ENCODE data around the gene RRBP1.

The RRBP1 gene

GRCh38 chr20:17622851-17623508 is 59.1 kb downstream of the RRBP1 start:
- H3K18ac ChIP-seq (ENCODE audit: low read length) = no peak overlapping the region
- no peak overlapping the region for H3K23ac ChIP-seq (ENCODE audit: low read length)
- no peak overlapping the region for H3K9ac ChIP-seq (ENCODE audit: low read length)
- peaks cover 2% of the 10 kb centered on the region for H3K79me1 ChIP-seq (ENCODE audit: low read length)
- WGBS (ENCODE audit: extremely low coverage, insufficient coverage, low lambda C conversion rate) = no CpG with 5 or more reads among the region's 9 CpGs
- H3K27ac ChIP-seq (ENCODE audit: low read depth, low read length) = no peak overlapping the region
- H4K5ac ChIP-seq (ENCODE audit: low read length) = no peak overlapping the region
- peaks cover 40% of the 10 kb centered on the region for H3K36me3 ChIP-seq (ENCODE audit: control insufficient read depth, insufficient read depth, low read length)
- no peaks in the 10 kb centered on the region for H3K79me2 ChIP-seq (ENCODE audit: control insufficient read depth, insufficient read depth, low read length)
- no peak overlapping the region for H2BK15ac ChIP-seq (replicated peaks; ENCODE audit: low read depth)
- H3K56ac ChIP-seq (ENCODE audit: low read length) = no peak overlapping the region
- H2BK120ac ChIP-seq (ENCODE audit: low read depth, low read length) = no peak overlapping the region
- no peaks in the 10 kb centered on the region for H3K27me3 ChIP-seq (ENCODE audit: insufficient read depth, low read length, poor library complexity)
- DNase-seq = no peak
- H4K8ac ChIP-seq (ENCODE audit: low read depth, low read length) = no peak overlapping the region
- H2BK5ac ChIP-seq (ENCODE audit: low read length) = no peak overlapping the region
- no peak overlapping the region for H2AK5ac ChIP-seq (ENCODE audit: low read length)
- no peaks in the 10 kb centered on the region for H3K4me1 ChIP-seq (ENCODE audit: control insufficient read depth, low read depth, low read length)
- no peak overlapping the region for H3K4me2 ChIP-seq (ENCODE audit: low read length)
- no peak overlapping the region for H3K4ac ChIP-seq (ENCODE audit: low read depth, low read length)
- H3K4me3 ChIP-seq (ENCODE audit: low read length) = no peak overlapping the region

GRCh38 chr20:17622086-17622850 is 59.8 kb downstream of the RRBP1 start:
- WGBS (ENCODE audit: extremely low coverage, insufficient coverage, low lambda C conversion rate) = no CpG with 5 or more reads among the region's 11 CpGs
- H2BK120ac ChIP-seq (ENCODE audit: low read depth, low read length) = no peak overlapping the region
- DNase-seq = no peak

GRCh38 chr20:17621229-17621968 is 60.6 kb downstream of the RRBP1 start:
- Histone ChIP-seq H3K27me3 (ENCODE audit: insufficient read depth, low read length, poor library complexity) (no peaks in the 10 kb centered on the region), H3K36me3 (ENCODE audit: control insufficient read depth, insufficient read depth, low read length) (peaks cover 34% of the 10 kb centered on the region), H3K4me3 (ENCODE audit: low read length) (no peak overlapping the region), H3K79me1 (ENCODE audit: low read length) (peaks cover 1% of the 10 kb centered on the region), H4K8ac (ENCODE audit: low read depth, low read length) (no peak overlapping the region), H3K23ac (ENCODE audit: low read length) (no peak overlapping the region), H3K4me1 (ENCODE audit: control insufficient read depth, low read depth, low read length) (no peaks in the 10 kb centered on the region), H3K9ac (ENCODE audit: low read length) (no peak overlapping the region), H2BK120ac (ENCODE audit: low read depth, low read length) (no peak overlapping the region), H3K27ac (ENCODE audit: low read depth, low read length) (no peak overlapping the region), H3K79me2 (ENCODE audit: control insufficient read depth, insufficient read depth, low read length) (no peaks in the 10 kb centered on the region), H2BK5ac (ENCODE audit: low read length) (no peak overlapping the region), H3K4ac (ENCODE audit: low read depth, low read length) (no peak overlapping the region), H2BK15ac (replicated peaks; ENCODE audit: low read depth) (no peak overlapping the region), H3K4me2 (ENCODE audit: low read length) (no peak overlapping the region), H4K5ac (ENCODE audit: low read length) (no peak overlapping the region), H3K56ac (ENCODE audit: low read length) (no peak overlapping the region), H3K18ac (ENCODE audit: low read length) (no peak overlapping the region), H2AK5ac (ENCODE audit: low read length) (no peak overlapping the region)
- WGBS (ENCODE audit: extremely low coverage, insufficient coverage, low lambda C conversion rate) = no CpG with 5 or more reads among the region's 24 CpGs
- DNase-seq = no peak

More at GRCh38 chr20:17622086-17622850, 59.8 kb downstream of the RRBP1 start:
- H3K36me3 ChIP-seq (ENCODE audit: control insufficient read depth, insufficient read depth, low read length) = peaks cover 39% of the 10 kb centered on the region
- no peak overlapping the region for H3K4ac ChIP-seq (ENCODE audit: low read depth, low read length)
- no peak overlapping the region for H3K18ac ChIP-seq (ENCODE audit: low read length)
- no peak overlapping the region for H2AK5ac ChIP-seq (ENCODE audit: low read length)
- H3K56ac ChIP-seq (ENCODE audit: low read length) = no peak overlapping the region
- no peak overlapping the region for H2BK5ac ChIP-seq (ENCODE audit: low read length)
- no peak overlapping the region for H3K4me3 ChIP-seq (ENCODE audit: low read length)
- no peaks in the 10 kb centered on the region for H3K27me3 ChIP-seq (ENCODE audit: insufficient read depth, low read length, poor library complexity)
- no peak overlapping the region for H4K8ac ChIP-seq (ENCODE audit: low read depth, low read length)
- no peak overlapping the region for H4K5ac ChIP-seq (ENCODE audit: low read length)
- no peaks in the 10 kb centered on the region for H3K79me2 ChIP-seq (ENCODE audit: control insufficient read depth, insufficient read depth, low read length)
- H3K4me2 ChIP-seq (ENCODE audit: low read length) = no peak overlapping the region
- no peaks in the 10 kb centered on the region for H3K4me1 ChIP-seq (ENCODE audit: control insufficient read depth, low read depth, low read length)
- no peak overlapping the region for H3K9ac ChIP-seq (ENCODE audit: low read length)
- no peak overlapping the region for H3K27ac ChIP-seq (ENCODE audit: low read depth, low read length)
- no peak overlapping the region for H2BK15ac ChIP-seq (replicated peaks; ENCODE audit: low read depth)
- peaks cover 2% of the 10 kb centered on the region for H3K79me1 ChIP-seq (ENCODE audit: low read length)
- no peak overlapping the region for H3K23ac ChIP-seq (ENCODE audit: low read length)

- Histone ChIP-seq H3K4me2 (ENCODE audit: low read length) (no peak overlapping the region), H3K79me2 (ENCODE audit: control insufficient read depth, insufficient read depth, low read length) (no peaks in the 10 kb centered on the region), H3K36me3 (ENCODE audit: control insufficient read depth, insufficient read depth, low read length) (peaks cover 36% of the 10 kb centered on the region), H3K9ac (ENCODE audit: low read length) (no peak overlapping the region), H3K23ac (ENCODE audit: low read length) (no peak overlapping the region), H2BK120ac (ENCODE audit: low read depth, low read length) (no peak overlapping the region), H3K4me1 (ENCODE audit: control insufficient read depth, low read depth, low read length) (no peaks in the 10 kb centered on the region), H2AK5ac (ENCODE audit: low read length) (no peak overlapping the region), H3K27ac (ENCODE audit: low read depth, low read length) (no peak overlapping the region), H3K56ac (ENCODE audit: low read length) (no peak overlapping the region), H3K18ac (ENCODE audit: low read length) (no peak overlapping the region), H4K8ac (ENCODE audit: low read depth, low read length) (no peak overlapping the region), H2BK5ac (ENCODE audit: low read length) (no peak overlapping the region), H3K4ac (ENCODE audit: low read depth, low read length) (no peak overlapping the region), H2BK15ac (replicated peaks; ENCODE audit: low read depth) (no peak overlapping the region), H3K79me1 (ENCODE audit: low read length) (no peaks in the 10 kb centered on the region), H3K27me3 (ENCODE audit: insufficient read depth, low read length, poor library complexity) (no peaks in the 10 kb centered on the region), H4K5ac (ENCODE audit: low read length) (no peak overlapping the region), H3K4me3 (ENCODE audit: low read length) (no peak overlapping the region)
- no peak for DNase-seq
- no CpG with 5 or more reads among the region's 33 CpGs for WGBS (ENCODE audit: extremely low coverage, insufficient coverage, low lambda C conversion rate)
Observed at GRCh38 chr20:17620371-17621228, 61.4 kb downstream of the RRBP1 start.

- Histone ChIP-seq H2BK120ac (ENCODE audit: low read depth, low read length) (no peak overlapping the region), H3K36me3 (ENCODE audit: control insufficient read depth, insufficient read depth, low read length) (peaks cover 40% of the 10 kb centered on the region), H3K56ac (ENCODE audit: low read length) (no peak overlapping the region), H2BK5ac (ENCODE audit: low read length) (no peak overlapping the region), H4K5ac (ENCODE audit: low read length) (no peak overlapping the region), H3K4me2 (ENCODE audit: low read length) (no peak overlapping the region), H3K79me1 (ENCODE audit: low read length) (no peaks in the 10 kb centered on the region), H3K18ac (ENCODE audit: low read length) (no peak overlapping the region), H3K27ac (ENCODE audit: low read depth, low read length) (no peak overlapping the region), H3K4me3 (ENCODE audit: low read length) (no peak overlapping the region), H3K4ac (ENCODE audit: low read depth, low read length) (no peak overlapping the region), H3K9ac (ENCODE audit: low read length) (no peak overlapping the region), H2AK5ac (ENCODE audit: low read length) (no peak overlapping the region), H3K79me2 (ENCODE audit: control insufficient read depth, insufficient read depth, low read length) (no peaks in the 10 kb centered on the region), H4K8ac (ENCODE audit: low read depth, low read length) (no peak overlapping the region), H3K23ac (ENCODE audit: low read length) (no peak overlapping the region), H3K4me1 (ENCODE audit: control insufficient read depth, low read depth, low read length) (no peaks in the 10 kb centered on the region), H3K27me3 (ENCODE audit: insufficient read depth, low read length, poor library complexity) (no peaks in the 10 kb centered on the region), H2BK15ac (replicated peaks; ENCODE audit: low read depth) (no peak overlapping the region)
- DNase-seq = no peak
- no CpG with 5 or more reads among the region's 29 CpGs for WGBS (ENCODE audit: extremely low coverage, insufficient coverage, low lambda C conversion rate)
Observed at GRCh38 chr20:17619351-17620093, 62.5 kb downstream of the RRBP1 start.
